CD4-positive, alpha-beta memory T cell (primary cell): ENCODE data around the gene TBC1D10A. TPM values are rescaled to one million over a fixed set of nuclear protein-coding genes. Genes with fewer than 3 reads are reported as not detected.

ENCODE experiments used
- CTCF ChIA-PET: fragments of 350-600 bp; sonication (Branson Sonifier 250); formaldehyde crosslinking; loops from one replicate; lab custom pipeline; 2021; ENCODE audit warnings: inconsistent platforms; ENCODE audit not compliant: partially characterized antibody; lab: Charles Lee
- POLR2A ChIA-PET: fragments of 350-600 bp; sonication (Branson Sonifier 250); formaldehyde crosslinking; loops from one replicate; lab custom pipeline; 2021; ENCODE audit not compliant: partially characterized antibody; lab: Charles Lee
- DNase-seq, 5 donors: peaks; one replicate each; pipeline versions ENCODE4 v3.0.0 to v3.0.0-alpha.2; 2020 to 2022; ENCODE audit warnings: mixed read lengths in 1 of 5
- H3K27ac ChIP-seq: one replicate; pipeline ENCODE4 v1.7.0; 2013; ENCODE audit warnings: low read depth, low read length
- H3K27me3 ChIP-seq: 2 replicates; pipeline ENCODE4 v1.7.0; 2013; ENCODE audit warnings: mild to moderate bottlenecking, low read length, moderate library complexity; ENCODE audit not compliant: insufficient read depth
- H3K36me3 ChIP-seq: 2 replicates; pipeline ENCODE4 v1.7.0; 2013; ENCODE audit warnings: mild to moderate bottlenecking, low read length, moderate library complexity; ENCODE audit not compliant: insufficient read depth
- H3K4me1 ChIP-seq: 2 replicates; pipeline ENCODE4 v1.7.0; 2013; ENCODE audit warnings: mild to moderate bottlenecking, low read length, moderate library complexity; ENCODE audit not compliant: insufficient read depth
- H3K4me3 ChIP-seq, 2 donors: one replicate each; pipeline ENCODE4 v1.7.0; 2013; ENCODE audit warnings: low read length in 2 of 2, mild to moderate bottlenecking in 1 of 2
- H3K9me3 ChIP-seq, 2 donors: one replicate each; pipeline ENCODE4 v1.7.0; 2013; ENCODE audit warnings: low read length in 2 of 2, control low read depth in 1 of 2; ENCODE audit not compliant: control insufficient read depth in 1 of 2
- H3K27ac Mint-ChIP-seq, 7 donors: one replicate each; pipeline ENCODE4 v1.8.0; 2020 to 2021; ENCODE audit warnings: mixed read lengths in 7 of 7, mild to moderate bottlenecking in 6 of 7, inconsistent platforms in 3 of 7, moderate library complexity in 3 of 7
- H3K27me3 Mint-ChIP-seq, 2 donors: one replicate each; pipeline ENCODE4 v1.8.0; 2020 to 2021; ENCODE audit warnings: mixed read lengths in 2 of 2
- H3K36me3 Mint-ChIP-seq, 2 donors: one replicate each; pipeline ENCODE4 v1.8.0; 2020 to 2021; ENCODE audit warnings: mixed read lengths in 2 of 2, inconsistent platforms in 1 of 2, mild to moderate bottlenecking in 1 of 2
- H3K4me1 Mint-ChIP-seq, 4 donors: one replicate each; pipeline ENCODE4 v1.8.0; 2020 to 2021; ENCODE audit warnings: mixed read lengths in 4 of 4, mild to moderate bottlenecking in 1 of 4
- H3K4me3 Mint-ChIP-seq, 8 donors: one replicate each; pipeline ENCODE4 v1.8.0; 2020 to 2021; ENCODE audit warnings: mixed read lengths in 8 of 8, mild to moderate bottlenecking in 7 of 8, moderate library complexity in 6 of 8, inconsistent platforms in 3 of 8
- H3K9me3 Mint-ChIP-seq, 8 donors: one replicate each; pipeline ENCODE4 v1.8.0; 2020 to 2021; ENCODE audit warnings: mixed read lengths in 8 of 8, mild to moderate bottlenecking in 5 of 8, inconsistent platforms in 3 of 8, moderate library complexity in 1 of 8
- intact Hi-C: fragments of 100-400 bp; cut with micrococcal nuclease; formaldehyde crosslinking; loops from one replicate; pipeline ENCODE4 v1.15.1; 2023
- polyA plus RNA-seq, 2 donors: library from polyadenylated mRNA; unstranded; fragments of 300-500 nt; fragmentation: Illumina TruSeq; gene quantifications; one replicate each; pipeline ENCODE4 v1.2.3, GENCODE V29; 2021
- total RNA-seq, 2 experiments: library from RNA; stranded (reverse); gene quantifications; one replicate each; pipeline ENCODE4 v1.2.3, GENCODE V29; 2021

Gene TBC1D10A
- total and polyA plus RNA-seq, 4 experiments from 2014 or later, result 60.6 to 76.8 (median 61.9) TPM

GRCh38 chr22:30337461-30337778 lies 10.7 kb upstream of the TBC1D10A start:
- Mint-ChIP-seq H3K9me3 (no peaks in the 10 kb centered on the region), H3K4me3 (no peak overlapping the region), H3K27me3 (no peaks in the 10 kb centered on the region), H3K27ac (no peak overlapping the region), H3K36me3 (peaks cover 78 to 97% of the 10 kb centered on the region in 2 donors), H3K4me1 (peaks cover 0 to 15% (median 8%) of the 10 kb centered on the region in 4 donors)
- DNase-seq, result no peak
- no peak overlapping the region for H3K4me3 ChIP-seq
- CTCF ChIA-PET, result interaction anchor here (1.5 kb wide), 1 partner anchor 74 kb away, joined by 3 read pairs; no protein-coding TSS in a partner anchor
- H3K9me3 ChIP-seq, result no peaks in the 10 kb centered on the region
- intact Hi-C loops, result no loop called here
- no peaks in the 10 kb centered on the region for H3K27me3 ChIP-seq
- H3K4me1 ChIP-seq, result peaks cover 6% of the 10 kb centered on the region
- peaks cover 98% of the 10 kb centered on the region for H3K36me3 ChIP-seq
- no peak overlapping the region for H3K27ac ChIP-seq
- POLR2A ChIA-PET, result interaction anchor here (2.1 to 3.1 kb wide), 2 partner anchors 10 kb away, joined by 6 to 25 read pairs; partner anchors contain the start of gene TBC1D10A

GRCh38 chr22:30336752-30337460 lies 10.2 kb upstream of the TBC1D10A start:
- Histone ChIP-seq H3K27ac (no peak overlapping the region), H3K36me3 (peaks cover 96% of the 10 kb centered on the region), H3K9me3 (no peaks in the 10 kb centered on the region), H3K4me1 (peaks cover 6% of the 10 kb centered on the region), H3K27me3 (no peaks in the 10 kb centered on the region), H3K4me3 (no peak overlapping the region)
- intact Hi-C loops, result no loop called here
- Mint-ChIP-seq H3K4me3 (no peak overlapping the region), H3K27ac (peak overlapping the region in 1 of 7 donors; percentile 85), H3K36me3 (peaks cover 77 to 96% of the 10 kb centered on the region in 2 donors), H3K27me3 (no peaks in the 10 kb centered on the region), H3K9me3 (no peaks in the 10 kb centered on the region), H3K4me1 (peaks cover 0 to 15% (median 8%) of the 10 kb centered on the region in 4 donors)
- CTCF ChIA-PET, result interaction anchor here (1.2 to 2.9 kb wide), 3 partner anchors 47 to 51 kb away, joined by 3 to 15 read pairs (median 4); partner anchors contain the start of gene CASTOR1
- POLR2A ChIA-PET, result interaction anchor here (2.1 to 3.1 kb wide), 3 partner anchors 10 to 19 kb away, joined by 6 to 25 read pairs (median 12); partner anchors contain the start of genes CCDC157, SF3A1 and TBC1D10A
- no peak for DNase-seq

DNA sequence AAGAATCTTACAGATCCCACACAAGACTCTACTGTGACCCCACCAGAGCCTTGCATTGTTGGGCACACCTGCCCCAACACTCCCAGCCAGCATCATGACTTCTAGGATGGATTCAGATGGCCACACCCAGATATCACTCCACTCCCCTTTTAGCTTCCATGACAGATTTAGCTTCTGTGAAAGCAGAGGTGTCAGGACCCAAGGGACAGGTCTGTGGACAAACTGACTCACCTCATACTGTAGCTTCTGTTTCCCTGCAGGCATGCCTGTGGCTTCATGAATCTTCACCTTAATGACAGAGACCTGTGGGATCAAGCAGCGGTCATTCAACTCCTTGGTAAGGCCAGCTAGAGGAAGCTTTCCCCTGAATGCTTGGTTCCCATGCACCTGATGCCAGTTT lies 8.5 kb upstream of the TBC1D10A start:
- Histone ChIP-seq H3K4me3 (no peak overlapping the region), H3K36me3 (peaks cover 87% of the 10 kb centered on the region), H3K9me3 (no peaks in the 10 kb centered on the region), H3K27ac (no peak overlapping the region), H3K27me3 (no peaks in the 10 kb centered on the region), H3K4me1 (peaks cover 6% of the 10 kb centered on the region)
- peaks cover 0 to 15% (median 8%) of the 10 kb centered on the region in 4 donors for H3K4me1 Mint-ChIP-seq
- peaks cover 73 to 88% of the 10 kb centered on the region in 2 donors for H3K36me3 Mint-ChIP-seq
- ChIA-PET CTCF (interaction anchor here (1.3 to 2.9 kb wide), 3 partner anchors 46 to 51 kb away, joined by 4 to 15 read pairs (median 5); partner anchors contain the start of gene CASTOR1), POLR2A (interaction anchor here (0.6 to 3.1 kb wide), 8 partner anchors 8 to 32 kb away, joined by 3 to 25 read pairs (median 5); partner anchors contain the start of genes CCDC157, SF3A1 and TBC1D10A)
- DNase-seq, result no peak
- no peaks in the 10 kb centered on the region for H3K27me3 Mint-ChIP-seq
- peak overlapping the region in 5 of 7 donors; percentile 8 to 46 (median 23) for H3K27ac Mint-ChIP-seq
- intact Hi-C loops, result no loop called here
- no peak overlapping the region for H3K4me3 Mint-ChIP-seq
- no peaks in the 10 kb centered on the region for H3K9me3 Mint-ChIP-seq

DNA sequence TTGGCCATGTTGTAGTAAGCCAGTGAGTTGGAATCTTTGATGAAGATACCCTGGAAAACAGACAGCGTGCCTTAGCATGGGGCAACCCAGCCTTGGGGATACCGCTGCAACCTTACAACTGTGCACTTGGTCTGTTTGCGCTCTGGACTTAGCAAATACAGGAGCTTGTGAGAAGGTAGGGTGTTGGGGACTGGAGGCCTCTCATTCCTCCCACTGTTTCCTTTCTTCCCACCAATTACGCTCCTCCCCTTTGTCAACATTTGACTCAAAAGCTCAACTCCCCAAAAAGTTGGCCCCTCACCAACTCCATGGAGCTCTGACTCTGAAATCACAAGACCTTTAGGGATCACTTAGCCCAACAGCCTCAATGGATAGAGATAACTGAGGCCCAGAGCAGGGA lies 7.9 kb upstream of the TBC1D10A start:
- Histone ChIP-seq H3K4me1 (peaks cover 6% of the 10 kb centered on the region), H3K4me3 (no peak overlapping the region), H3K9me3 (no peaks in the 10 kb centered on the region), H3K36me3 (peaks cover 81% of the 10 kb centered on the region), H3K27ac (no peak overlapping the region), H3K27me3 (no peaks in the 10 kb centered on the region)
- Mint-ChIP-seq H3K9me3 (no peaks in the 10 kb centered on the region), H3K4me1 (peaks cover 0 to 15% (median 8%) of the 10 kb centered on the region in 4 donors), H3K27ac (peak overlapping the region in 4 of 7 donors; percentile 40 to 64 (median 54)), H3K27me3 (no peaks in the 10 kb centered on the region), H3K36me3 (peaks cover 67 to 86% of the 10 kb centered on the region in 2 donors), H3K4me3 (no peak overlapping the region)
- ChIA-PET CTCF (interaction anchor here (1.7 to 2.9 kb wide), 2 partner anchors 47 to 52 kb away, joined by 5 to 15 read pairs; no protein-coding TSS in a partner anchor), POLR2A (interaction anchor here (0.6 to 3.1 kb wide), 6 partner anchors 8 to 32 kb away, joined by 3 to 25 read pairs (median 4); partner anchors contain the start of gene TBC1D10A)
- intact Hi-C loops, result no loop called here
- DNase-seq, result no peak

GRCh38 chr22:30333707-30334087 lies 7.0 kb upstream of the TBC1D10A start:
- no peaks in the 10 kb centered on the region for H3K9me3 ChIP-seq
- POLR2A ChIA-PET, result interaction anchor here (1.8 to 2.7 kb wide), 2 partner anchors 10 to 28 kb away, joined by 8 to 12 read pairs; no protein-coding TSS in a partner anchor
- intact Hi-C loops, result no loop called here
- peaks cover 72% of the 10 kb centered on the region for H3K36me3 ChIP-seq
- no peak overlapping the region for H3K27ac ChIP-seq
- no peaks in the 10 kb centered on the region for H3K9me3 Mint-ChIP-seq
- H3K4me3 Mint-ChIP-seq, result no peak overlapping the region
- peaks cover 0 to 15% (median 8%) of the 10 kb centered on the region in 4 donors for H3K4me1 Mint-ChIP-seq
- no peak for DNase-seq
- H3K27me3 ChIP-seq, result no peaks in the 10 kb centered on the region
- peaks cover 58 to 77% of the 10 kb centered on the region in 2 donors for H3K36me3 Mint-ChIP-seq
- CTCF ChIA-PET, result interaction anchor here (11.2 kb wide), 1 partner anchor 44 kb away, joined by 115 read pairs; the partner anchor contains the start of gene CASTOR1
- no peak overlapping the region for H3K4me3 ChIP-seq
- H3K27me3 Mint-ChIP-seq, result no peaks in the 10 kb centered on the region
- peaks cover 6% of the 10 kb centered on the region for H3K4me1 ChIP-seq
- peak overlapping the region in 4 of 7 donors; percentile 22 to 62 (median 32) for H3K27ac Mint-ChIP-seq

GRCh38 chr22:30332994-30333706 lies 6.4 kb upstream of the TBC1D10A start:
- Mint-ChIP-seq H3K4me1 (peaks cover 0 to 15% (median 8%) of the 10 kb centered on the region in 4 donors), H3K4me3 (no peak overlapping the region), H3K27ac (peak overlapping the region in 4 of 7 donors; percentile 30 to 63 (median 40)), H3K9me3 (no peaks in the 10 kb centered on the region), H3K36me3 (peaks cover 53 to 72% of the 10 kb centered on the region in 2 donors), H3K27me3 (no peaks in the 10 kb centered on the region)
- ChIA-PET CTCF (interaction anchor here (11.2 kb wide), 1 partner anchor 43 kb away, joined by 115 read pairs; the partner anchor contains the start of gene CASTOR1), POLR2A (interaction anchor here (0.8 to 2.7 kb wide), 7 partner anchors 8 to 91 kb away, joined by 3 to 12 read pairs (median 4); partner anchors contain the start of genes CASTOR1, CCDC157 and SF3A1)
- Histone ChIP-seq H3K36me3 (peaks cover 66% of the 10 kb centered on the region), H3K4me3 (no peak overlapping the region), H3K27ac (no peak overlapping the region), H3K4me1 (peaks cover 6% of the 10 kb centered on the region), H3K27me3 (no peaks in the 10 kb centered on the region), H3K9me3 (no peaks in the 10 kb centered on the region)
- no peak for DNase-seq
- intact Hi-C loops, result no loop called here
